ENCODE data around the gene USP22. TPM values are rescaled to one million over a fixed set of nuclear protein-coding genes. Genes with fewer than 3 reads are reported as not detected.
A peak's percentile ranks its signal among the peaks of the same experiment; 100 is the strongest.

USP22 gene
- total and polyA plus RNA-seq, 3 donors from 2014 or later, result 96.3 to 216 (median 161) TPM

- Histone ChIP-seq H3K9me3 (no peaks in the 10 kb centered on the region), H3K4me3 (no peak overlapping the region), H3K27me3 (no peaks in the 10 kb centered on the region), H3K36me3 (ENCODE audit: low read depth, missing control alignments) (no peaks in the 10 kb centered on the region), H3K4me1 (peaks cover 45% of the 10 kb centered on the region), H3K27ac (no peak overlapping the region)
- no peak for DNase-seq
- 78 to 91% methylated on average over 7 of the region's 7 CpGs for WGBS, 2 donors
- no peak for TF ChIP-seq CTCF (IDR thresholded peaks at IDR 0.05)
- no peak for TF ChIP-seq POLR2A (IDR thresholded peaks at IDR 0.05)
- intact Hi-C loops (cut with DNase I; ENCODE audit: low total_unique reads), result no loop called here
These were observed 12.4 kb downstream of the USP22 start for GRCh38 chr17:21030375-21030774.

DNA sequence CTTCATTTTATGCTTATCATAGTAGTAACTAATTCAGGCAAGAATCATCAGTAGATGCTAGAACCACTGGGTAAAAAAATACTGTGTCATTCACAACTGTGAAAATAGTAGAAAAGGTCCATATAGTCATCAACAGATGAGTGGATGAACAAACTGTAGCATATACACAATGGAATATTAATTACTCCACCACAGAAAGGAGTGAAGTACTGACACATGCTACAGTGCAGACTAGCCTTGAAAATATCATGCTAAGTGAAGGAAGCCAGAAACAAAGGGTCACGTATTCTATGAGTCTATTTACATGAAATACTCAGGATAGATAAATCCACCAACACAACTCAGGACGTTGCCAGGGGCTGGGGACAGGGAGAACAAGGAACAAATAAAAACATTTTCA, 13.3 kb downstream of the USP22 start:
- no peaks in the 10 kb centered on the region for H3K9me3 ChIP-seq
- H3K4me3 ChIP-seq, result no peak overlapping the region
- WGBS, 2 donors, result 19 to 46% methylated on average over 2 of the region's 2 CpGs
- H3K27me3 ChIP-seq, result no peaks in the 10 kb centered on the region
- H3K36me3 ChIP-seq (ENCODE audit: low read depth, missing control alignments), result no peaks in the 10 kb centered on the region
- TF ChIP-seq POLR2A (IDR thresholded peaks at IDR 0.05) (no peak), CTCF (IDR thresholded peaks at IDR 0.05) (no peak)
- DNase-seq, result no peak
- peak overlapping the region in 1 of 2 donors; percentile 3 for H3K27ac ChIP-seq
- peaks cover 37% of the 10 kb centered on the region for H3K4me1 ChIP-seq
- intact Hi-C loops (cut with DNase I; ENCODE audit: low total_unique reads), result no loop called here

DNA sequence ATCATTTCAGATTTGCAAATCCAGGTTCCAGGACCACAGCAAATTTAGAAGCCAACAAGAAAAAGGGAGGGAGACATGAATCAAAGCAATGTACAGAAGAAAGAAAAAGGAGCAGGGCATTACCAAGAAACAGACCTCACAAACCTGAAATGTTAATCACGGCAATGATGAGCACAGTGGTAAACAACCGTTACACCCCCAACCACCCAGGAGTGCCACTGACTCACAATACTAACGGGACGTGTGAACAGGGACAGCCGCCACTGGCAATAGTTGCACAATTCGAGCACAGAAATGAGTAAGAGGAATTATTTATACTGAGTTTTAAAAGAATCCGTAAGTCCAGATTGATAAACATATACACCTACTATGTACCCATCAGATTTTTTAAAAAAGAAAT, 13.8 kb downstream of the USP22 start:
- TF ChIP-seq CTCF (IDR thresholded peaks at IDR 0.05) (no peak), POLR2A (IDR thresholded peaks at IDR 0.05) (no peak)
- H3K4me3 ChIP-seq, result no peak overlapping the region
- no peak for DNase-seq
- peak overlapping the region in 1 of 2 donors; percentile 3 for H3K27ac ChIP-seq
- intact Hi-C loops (cut with DNase I; ENCODE audit: low total_unique reads), result no loop called here
- no peaks in the 10 kb centered on the region for H3K36me3 ChIP-seq (ENCODE audit: low read depth, missing control alignments)
- 49 to 51% methylated on average over 7 of the region's 7 CpGs for WGBS, 2 donors
- no peaks in the 10 kb centered on the region for H3K27me3 ChIP-seq
- no peaks in the 10 kb centered on the region for H3K9me3 ChIP-seq
- H3K4me1 ChIP-seq, result peaks cover 32% of the 10 kb centered on the region

DNA sequence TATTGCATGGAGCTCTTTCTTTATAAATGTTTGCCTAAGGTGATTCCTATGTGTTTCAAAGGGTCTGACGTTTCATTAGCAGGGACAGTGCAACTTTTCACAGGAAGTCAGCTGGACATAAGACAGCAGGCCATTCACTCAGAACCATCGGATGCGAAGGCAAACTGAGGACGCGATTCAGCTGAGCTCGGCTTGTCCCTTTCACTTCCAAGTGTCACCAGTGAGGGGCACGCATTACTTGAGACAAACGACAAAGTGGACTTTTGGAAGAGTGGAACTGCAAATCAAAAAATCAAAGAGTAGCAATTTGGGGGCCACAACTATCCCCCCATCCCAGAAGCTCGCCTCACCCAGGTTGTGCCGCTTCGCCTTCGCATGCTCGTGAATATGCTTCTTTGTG, 14.6 kb downstream of the USP22 start:
- Histone ChIP-seq H3K27ac (peak overlapping the region in 1 of 2 donors; percentile 3), H3K27me3 (no peaks in the 10 kb centered on the region), H3K36me3 (ENCODE audit: low read depth, missing control alignments) (no peaks in the 10 kb centered on the region), H3K4me3 (no peak overlapping the region), H3K4me1 (peaks cover 27% of the 10 kb centered on the region), H3K9me3 (no peaks in the 10 kb centered on the region)
- no peak for DNase-seq
- intact Hi-C loops (cut with DNase I; ENCODE audit: low total_unique reads), result no loop called here
- no peak for TF ChIP-seq CTCF (IDR thresholded peaks at IDR 0.05)
- no peak for TF ChIP-seq POLR2A (IDR thresholded peaks at IDR 0.05)
- WGBS, 2 donors, result 56 to 64% methylated on average over 13 of the region's 13 CpGs

GRCh38 chr17:21027031-21027430, 15.8 kb downstream of the USP22 start:
- no peak for DNase-seq
- 65 to 66% methylated on average over 5 to 14 of the region's 14 CpGs for WGBS, 2 donors
- H3K4me3 ChIP-seq, result no peak overlapping the region
- H3K27ac ChIP-seq, result no peak overlapping the region
- H3K27me3 ChIP-seq, result no peaks in the 10 kb centered on the region
- TF ChIP-seq CTCF (IDR thresholded peaks at IDR 0.05) (no peak), POLR2A (IDR thresholded peaks at IDR 0.05) (no peak)
- H3K9me3 ChIP-seq, result no peaks in the 10 kb centered on the region
- peaks cover 19% of the 10 kb centered on the region for H3K4me1 ChIP-seq
- intact Hi-C loops (cut with DNase I; ENCODE audit: low total_unique reads), result no loop called here
- no peaks in the 10 kb centered on the region for H3K36me3 ChIP-seq (ENCODE audit: low read depth, missing control alignments)

Measured in testis (tissue), 3 donors.